ENCODE data around the gene UBXN11. TPM values are rescaled to one million over a fixed set of nuclear protein-coding genes. Genes with fewer than 3 reads are reported as not detected.

Gene UBXN11
- polyA plus RNA-seq, 2 of the 4 experiments (the other 2 are of a cell fraction) = 7.6 to 10.8 TPM

DNA sequence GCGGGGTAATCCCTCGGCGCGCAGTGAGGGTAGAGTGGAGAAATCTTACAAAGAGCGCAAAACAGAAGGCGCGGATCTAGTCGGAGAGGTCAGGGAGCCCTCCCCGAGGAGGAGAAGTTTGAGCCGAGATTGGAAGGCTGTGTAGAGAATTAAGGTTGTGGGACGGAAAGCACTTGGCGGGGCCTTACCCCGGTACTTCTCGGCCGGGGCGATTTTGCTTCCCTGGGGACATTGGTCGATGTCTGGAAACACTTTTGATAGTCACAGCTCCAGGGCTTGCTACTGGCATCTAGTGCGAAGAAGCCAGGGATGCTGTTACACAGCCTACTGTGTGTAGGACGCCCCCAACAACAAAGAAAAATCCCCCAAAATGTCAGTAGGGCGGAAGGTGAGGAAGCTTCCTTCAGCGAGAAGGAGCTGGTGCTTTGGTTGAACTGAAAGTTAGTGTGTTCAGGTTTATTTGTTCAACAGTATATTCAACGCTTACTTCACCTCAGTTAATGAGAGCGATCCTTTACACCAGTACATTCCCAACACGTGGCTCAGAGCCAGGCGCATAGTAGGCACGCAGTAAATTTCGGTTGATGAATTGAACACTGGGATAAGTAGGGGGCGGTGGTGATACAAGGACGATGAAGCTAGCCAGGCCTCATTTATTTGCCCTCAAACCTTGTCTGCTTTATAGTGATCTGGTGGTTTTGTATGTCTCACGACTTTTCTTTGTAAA lies 71.6 kb downstream of the UBXN11 start:
- 2% methylated on average over 16 of the region's 30 CpGs for WGBS (ENCODE audit: missing lambda C conversion rate)
- Histone ChIP-seq H3K4me3 (peak overlapping the region; percentile 69), H3K9me3 (no peaks in the 10 kb centered on the region), H3K4me2 (peak overlapping the region; percentile 93), H3K4me1 (peaks cover 50% of the 10 kb centered on the region), H3K27ac (peak overlapping the region; percentile 77 to 92)
- ChIA-PET POLR2A (interaction anchor here (0.6 to 1.3 kb wide), 4 partner anchors 14 to 80 kb away, joined by 3 to 15 read pairs (median 6); partner anchors contain the start of genes SH3BGRL3 and ZNF593), CTCF (interaction anchor here (0.5 to 5.2 kb wide), 38 partner anchors 10 to 1546 kb away, joined by 3 to 33 read pairs (median 6); partner anchors contain the start of genes C1orf232, CATSPER4, CNKSR1 and SH3BGRL3)
- DNase-seq (ENCODE audit: low read depth in 1 of 2, low spot score in 1 of 2) (peak; percentile 27 to 28), FAIRE-seq (no peak), ATAC-seq (peak; percentile 8 to 41; a peak in 4 of 6 replicates)
- TF ChIP-seq RFX5 (IDR thresholded peaks at IDR 0.05) (no peak), GATA3 (IDR thresholded peaks at IDR 0.05; ENCODE audit: borderline replicate concordance) (no peak), POLR2A (IDR thresholded peaks at IDR 0.05; ENCODE audit: low read length) (no peak), FOSL2 (IDR thresholded peaks at IDR 0.05) (no peak), FOSL2 (CRISPR knock-in tag; IDR thresholded peaks at IDR 0.05) (no peak), HOXB5 (CRISPR knock-in tag; IDR thresholded peaks at IDR 0.05) (no peak), ZNF302 (CRISPR knock-in tag; IDR thresholded peaks at IDR 0.05) (no peak), ESRRA (IDR thresholded peaks at IDR 0.05; ENCODE audit: borderline replicate concordance, low read length) (no peak), HOXA7 (CRISPR knock-in tag; IDR thresholded peaks at IDR 0.05) (no peak), FOXS1 (CRISPR knock-in tag; IDR thresholded peaks at IDR 0.05) (no peak), FOSB (CRISPR knock-in tag; IDR thresholded peaks at IDR 0.05) (no peak)
- TF ChIP-seq, protein P1, sequence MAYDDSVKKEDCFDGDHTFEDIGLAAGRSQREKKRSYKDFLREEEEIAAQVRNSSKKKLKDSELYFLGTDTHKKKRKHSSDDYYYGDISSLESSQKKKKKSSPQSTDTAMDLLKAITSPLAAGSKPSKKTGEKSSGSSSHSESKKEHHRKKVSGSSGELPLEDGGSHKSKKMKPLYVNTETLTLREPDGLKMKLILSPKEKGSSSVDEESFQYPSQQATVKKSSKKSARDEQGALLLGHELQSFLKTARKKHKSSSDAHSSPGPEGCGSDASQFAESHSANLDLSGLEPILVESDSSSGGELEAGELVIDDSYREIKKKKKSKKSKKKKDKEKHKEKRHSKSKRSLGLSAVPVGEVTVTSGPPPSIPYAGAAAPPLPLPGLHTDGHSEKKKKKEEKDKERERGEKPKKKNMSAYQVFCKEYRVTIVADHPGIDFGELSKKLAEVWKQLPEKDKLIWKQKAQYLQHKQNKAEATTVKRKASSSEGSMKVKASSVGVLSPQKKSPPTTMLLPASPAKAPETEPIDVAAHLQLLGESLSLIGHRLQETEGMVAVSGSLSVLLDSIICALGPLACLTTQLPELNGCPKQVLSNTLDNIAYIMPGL (CRISPR knock-in tag; IDR thresholded peaks at IDR 0.05; ENCODE audit: borderline replicate concordance) = no peak
- TF ChIP-seq, protein P2, sequence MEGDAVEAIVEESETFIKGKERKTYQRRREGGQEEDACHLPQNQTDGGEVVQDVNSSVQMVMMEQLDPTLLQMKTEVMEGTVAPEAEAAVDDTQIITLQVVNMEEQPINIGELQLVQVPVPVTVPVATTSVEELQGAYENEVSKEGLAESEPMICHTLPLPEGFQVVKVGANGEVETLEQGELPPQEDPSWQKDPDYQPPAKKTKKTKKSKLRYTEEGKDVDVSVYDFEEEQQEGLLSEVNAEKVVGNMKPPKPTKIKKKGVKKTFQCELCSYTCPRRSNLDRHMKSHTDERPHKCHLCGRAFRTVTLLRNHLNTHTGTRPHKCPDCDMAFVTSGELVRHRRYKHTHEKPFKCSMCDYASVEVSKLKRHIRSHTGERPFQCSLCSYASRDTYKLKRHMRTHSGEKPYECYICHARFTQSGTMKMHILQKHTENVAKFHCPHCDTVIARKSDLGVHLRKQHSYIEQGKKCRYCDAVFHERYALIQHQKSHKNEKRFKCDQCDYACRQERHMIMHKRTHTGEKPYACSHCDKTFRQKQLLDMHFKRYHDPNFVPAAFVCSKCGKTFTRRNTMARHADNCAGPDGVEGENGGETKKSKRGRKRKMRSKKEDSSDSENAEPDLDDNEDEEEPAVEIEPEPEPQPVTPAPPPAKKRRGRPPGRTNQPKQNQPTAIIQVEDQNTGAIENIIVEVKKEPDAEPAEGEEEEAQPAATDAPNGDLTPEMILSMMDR (IDR thresholded peaks at IDR 0.05) = no peak; the same call in 1 of the 3 replicates

DNA sequence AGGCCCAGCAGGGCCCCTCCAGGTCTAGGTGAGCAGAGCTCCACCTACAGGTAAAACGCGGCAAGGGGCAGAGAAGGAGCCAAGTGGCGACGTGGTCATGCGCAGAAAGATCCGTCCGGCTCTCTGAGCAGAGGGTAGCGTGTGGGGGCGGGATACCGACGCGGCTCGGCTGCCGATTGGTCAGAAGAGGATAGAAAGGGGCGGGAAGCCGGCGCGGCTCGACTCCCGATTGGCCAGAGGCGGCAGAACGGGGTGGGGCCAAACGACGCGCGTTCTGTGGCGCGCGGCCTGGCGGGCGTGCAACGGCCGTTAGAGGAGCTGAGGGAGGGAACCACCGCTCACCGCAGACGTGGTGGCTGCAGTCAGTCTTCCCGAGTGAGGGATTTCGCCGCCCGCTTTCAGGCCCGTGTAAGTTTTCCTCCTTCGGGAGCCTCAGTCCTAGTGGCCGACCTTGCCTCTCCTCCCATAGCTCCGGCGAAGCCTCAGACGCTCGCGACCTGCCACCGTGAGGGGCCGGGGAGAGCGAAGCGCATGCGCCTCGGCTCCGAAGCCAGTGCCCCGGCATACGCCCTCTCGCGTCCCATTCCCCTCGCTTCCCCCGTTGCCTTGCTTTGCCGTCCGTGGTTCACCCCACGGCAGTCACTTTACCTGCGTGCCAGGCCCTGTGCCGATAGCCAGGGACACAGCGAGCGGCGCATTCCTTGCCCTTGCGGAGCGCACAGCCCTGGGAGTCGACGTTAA lies 72.4 kb downstream of the UBXN11 start, which contains the start of gene CEP85:
Gene CEP85, plus strand, starts transcription at position 298 of the 741 bp plus-strand sequence. CDS start 5,584 bp downstream, outside the sequence.
- CTCF ChIA-PET = interaction anchor here (0.6 to 5.2 kb wide), 43 partner anchors 9 to 297 kb away, joined by 3 to 33 read pairs (median 5); partner anchors contain the start of genes C1orf232, CATSPER4, CNKSR1 and SH3BGRL3
- TF ChIP-seq, protein P3, sequence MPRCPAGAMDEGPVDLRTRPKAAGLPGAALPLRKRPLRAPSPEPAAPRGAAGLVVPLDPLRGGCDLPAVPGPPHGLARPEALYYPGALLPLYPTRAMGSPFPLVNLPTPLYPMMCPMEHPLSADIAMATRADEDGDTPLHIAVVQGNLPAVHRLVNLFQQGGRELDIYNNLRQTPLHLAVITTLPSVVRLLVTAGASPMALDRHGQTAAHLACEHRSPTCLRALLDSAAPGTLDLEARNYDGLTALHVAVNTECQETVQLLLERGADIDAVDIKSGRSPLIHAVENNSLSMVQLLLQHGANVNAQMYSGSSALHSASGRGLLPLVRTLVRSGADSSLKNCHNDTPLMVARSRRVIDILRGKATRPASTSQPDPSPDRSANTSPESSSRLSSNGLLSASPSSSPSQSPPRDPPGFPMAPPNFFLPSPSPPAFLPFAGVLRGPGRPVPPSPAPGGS (IDR thresholded peaks at IDR 0.05) = peak; percentile 83; the same call in 2 of the 3 replicates
- TF ChIP-seq RAD21 (conservative IDR thresholded peaks at IDR 0.05 in 1 of 2, IDR thresholded peaks at IDR 0.05 in 1 of 2) (peak; percentile 57 to 59), HOXB5 (CRISPR knock-in tag; IDR thresholded peaks at IDR 0.05) (no peak), CBX8 (IDR thresholded peaks at IDR 0.05) (no peak), JUNB (IDR thresholded peaks at IDR 0.05) (no peak), SMC3 (IDR thresholded peaks at IDR 0.05) (peak; percentile 22; the same call in 1 of the 3 replicates), POLR2AphosphoS2 (conservative IDR thresholded peaks at IDR 0.05; ENCODE audit: low read length) (no peak), POLR2A (IDR thresholded peaks at IDR 0.05; ENCODE audit: low read length) (peak; percentile 79), PHF8 (IDR thresholded peaks at IDR 0.05; ENCODE audit: borderline replicate concordance, low read depth) (peak; percentile 53), JUN (IDR thresholded peaks at IDR 0.05) (peak in 1 of 2 experiments; percentile 84; a peak in 3 of 5 replicates), MYC (IDR thresholded peaks at IDR 0.05; ENCODE audit: borderline replicate concordance, low read length) (no peak)
- TF ChIP-seq, protein P4, sequence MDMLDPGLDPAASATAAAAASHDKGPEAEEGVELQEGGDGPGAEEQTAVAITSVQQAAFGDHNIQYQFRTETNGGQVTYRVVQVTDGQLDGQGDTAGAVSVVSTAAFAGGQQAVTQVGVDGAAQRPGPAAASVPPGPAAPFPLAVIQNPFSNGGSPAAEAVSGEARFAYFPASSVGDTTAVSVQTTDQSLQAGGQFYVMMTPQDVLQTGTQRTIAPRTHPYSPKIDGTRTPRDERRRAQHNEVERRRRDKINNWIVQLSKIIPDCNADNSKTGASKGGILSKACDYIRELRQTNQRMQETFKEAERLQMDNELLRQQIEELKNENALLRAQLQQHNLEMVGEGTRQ (IDR thresholded peaks at IDR 0.05) = no peak
- TF ChIP-seq, protein P2 (IDR thresholded peaks at IDR 0.05) = peak; percentile 64
- TF ChIP-seq, protein P5, sequence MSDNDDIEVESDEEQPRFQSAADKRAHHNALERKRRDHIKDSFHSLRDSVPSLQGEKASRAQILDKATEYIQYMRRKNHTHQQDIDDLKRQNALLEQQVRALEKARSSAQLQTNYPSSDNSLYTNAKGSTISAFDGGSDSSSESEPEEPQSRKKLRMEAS (IDR thresholded peaks at IDR 0.05) = peak; percentile 80
- TF ChIP-seq, protein P6, sequence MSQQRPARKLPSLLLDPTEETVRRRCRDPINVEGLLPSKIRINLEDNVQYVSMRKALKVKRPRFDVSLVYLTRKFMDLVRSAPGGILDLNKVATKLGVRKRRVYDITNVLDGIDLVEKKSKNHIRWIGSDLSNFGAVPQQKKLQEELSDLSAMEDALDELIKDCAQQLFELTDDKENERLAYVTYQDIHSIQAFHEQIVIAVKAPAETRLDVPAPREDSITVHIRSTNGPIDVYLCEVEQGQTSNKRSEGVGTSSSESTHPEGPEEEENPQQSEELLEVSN (IDR thresholded peaks at IDR 0.05; ENCODE audit: borderline replicate concordance, low read depth) = peak; percentile 47; the same call in 1 of the 2 replicates

More for the DNA sequence above, 72.4 kb downstream of the UBXN11 start, which contains the start of gene CEP85:
- Histone ChIP-seq H3K4me1 (peaks cover 43% of the 10 kb centered on the region), H3K4me3 (peak within 1 kb of the TSS; percentile 69), H3K4me2 (peak within 1 kb of the TSS; percentile 93), H3K9me3 (no peaks in the 10 kb centered on the region), H3K27ac (peak within 1 kb of the TSS; percentile 77 to 92)
- POLR2A ChIA-PET = interaction anchor here (0.6 to 1.3 kb wide), 7 partner anchors 12 to 89 kb away, joined by 3 to 15 read pairs (median 3); partner anchors contain the start of genes SH3BGRL3 and ZNF593
- WGBS (ENCODE audit: missing lambda C conversion rate) = 2% methylated on average over 36 of the region's 73 CpGs
- FAIRE-seq (no peak), DNase-seq (ENCODE audit: low read depth in 1 of 2, low spot score in 1 of 2) (peak; percentile 96 to 97), ATAC-seq (peak; percentile 94 to 97)
